ENCODE results near the gene FBXO9. TPM values are rescaled to one million over a fixed set of nuclear protein-coding genes. Genes with fewer than 3 reads are reported as not detected.

Gene FBXO9
- total RNA-seq, 1 donor from 2014 or later = 61.4 TPM

- intact Hi-C loops (cut with DNase I) = no loop called here
- H3K27ac ChIP-seq = no peak overlapping the region
- no peaks in the 10 kb centered on the region for H3K27me3 ChIP-seq
- H3K4me3 ChIP-seq = no peak overlapping the region
- peaks cover 0 to 5% of the 10 kb centered on the region in 2 donors for H3K36me3 ChIP-seq
- H3K4me1 ChIP-seq = no peaks in the 10 kb centered on the region
- TF ChIP-seq POLR2A (IDR thresholded peaks at IDR 0.05) = no peak
- TF ChIP-seq POLR2AphosphoS5 (IDR thresholded peaks at IDR 0.05; ENCODE audit: insufficient read depth in 1 of 2, low read depth in 1 of 2) = no peak
- no peak for TF ChIP-seq CTCF (IDR thresholded peaks at IDR 0.05)
- H3K9me3 ChIP-seq = no peaks in the 10 kb centered on the region
- DNase-seq (ENCODE audit: extremely low spot score in 2 of 2) = no peak
Observed at GRCh38 chr6:53107091-53107490, 41.9 kb downstream of the FBXO9 start.

- intact Hi-C loops (cut with DNase I) = no loop called here
- H3K4me3 ChIP-seq = no peak overlapping the region
- peaks cover 8% of the 10 kb centered on the region for H3K4me1 ChIP-seq
- DNase-seq (ENCODE audit: extremely low spot score in 2 of 2) = no peak
- H3K27me3 ChIP-seq = no peaks in the 10 kb centered on the region
- no peaks in the 10 kb centered on the region for H3K36me3 ChIP-seq
- no peaks in the 10 kb centered on the region for H3K9me3 ChIP-seq
- H3K27ac ChIP-seq = no peak overlapping the region
- TF ChIP-seq POLR2AphosphoS5 (IDR thresholded peaks at IDR 0.05; ENCODE audit: insufficient read depth in 1 of 2, low read depth in 1 of 2) (no peak), CTCF (IDR thresholded peaks at IDR 0.05) (no peak), POLR2A (IDR thresholded peaks at IDR 0.05) (no peak)
Observed at GRCh38 chr6:53109612-53110011, 44.4 kb downstream of the FBXO9 start.

DNA sequence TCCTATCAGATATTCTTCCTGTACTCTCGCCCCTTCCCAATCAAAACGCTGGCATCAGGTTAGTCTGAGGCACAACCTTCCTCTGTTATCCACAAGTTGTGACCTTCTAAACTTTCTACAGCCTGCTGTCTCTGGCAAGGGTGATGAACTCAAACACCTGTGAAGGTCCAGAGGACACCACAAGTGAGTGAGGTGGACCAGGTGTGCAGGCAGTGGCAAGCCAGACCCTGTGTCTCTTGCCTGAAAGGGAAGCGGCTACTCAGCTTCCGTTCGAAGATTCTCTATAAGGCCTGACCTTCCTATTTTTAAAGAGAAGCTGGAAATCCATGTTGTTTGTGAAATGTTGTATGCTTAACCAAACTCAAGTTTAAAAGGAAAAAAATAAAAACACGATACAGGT, 46.7 kb downstream of the FBXO9 start:
- no peaks in the 10 kb centered on the region for H3K36me3 ChIP-seq
- H3K4me1 ChIP-seq = peaks cover 8% of the 10 kb centered on the region
- no peak overlapping the region for H3K4me3 ChIP-seq
- no peaks in the 10 kb centered on the region for H3K27me3 ChIP-seq
- H3K27ac ChIP-seq = no peak overlapping the region
- no peaks in the 10 kb centered on the region for H3K9me3 ChIP-seq
- TF ChIP-seq POLR2A (IDR thresholded peaks at IDR 0.05) (no peak), CTCF (IDR thresholded peaks at IDR 0.05) (no peak), POLR2AphosphoS5 (IDR thresholded peaks at IDR 0.05; ENCODE audit: insufficient read depth in 1 of 2, low read depth in 1 of 2) (no peak)
- no peak for DNase-seq (ENCODE audit: extremely low spot score in 2 of 2)
- intact Hi-C loops (cut with DNase I) = no loop called here

- no peak for DNase-seq (ENCODE audit: extremely low spot score in 2 of 2)
- no peaks in the 10 kb centered on the region for H3K27me3 ChIP-seq
- no peak overlapping the region for H3K4me3 ChIP-seq
- no peak overlapping the region for H3K27ac ChIP-seq
- H3K36me3 ChIP-seq = no peaks in the 10 kb centered on the region
- H3K9me3 ChIP-seq = no peaks in the 10 kb centered on the region
- intact Hi-C loops (cut with DNase I) = no loop called here
- H3K4me1 ChIP-seq = peaks cover 8% of the 10 kb centered on the region
- no peak for TF ChIP-seq CTCF (IDR thresholded peaks at IDR 0.05)
- no peak for TF ChIP-seq POLR2AphosphoS5 (IDR thresholded peaks at IDR 0.05; ENCODE audit: insufficient read depth in 1 of 2, low read depth in 1 of 2)
- TF ChIP-seq POLR2A (IDR thresholded peaks at IDR 0.05) = no peak
Observed at GRCh38 chr6:53112404-53112803, 47.2 kb downstream of the FBXO9 start.

- intact Hi-C loops (cut with DNase I) = no loop called here
Observed at GRCh38 chr6:53112871-53113270, 47.7 kb downstream of the FBXO9 start.

More at GRCh38 chr6:53112871-53113270, 47.7 kb downstream of the FBXO9 start:
- no peaks in the 10 kb centered on the region for H3K27me3 ChIP-seq
- H3K4me1 ChIP-seq = peaks cover 8% of the 10 kb centered on the region
- no peak for TF ChIP-seq POLR2AphosphoS5 (IDR thresholded peaks at IDR 0.05; ENCODE audit: insufficient read depth in 1 of 2, low read depth in 1 of 2)
- TF ChIP-seq POLR2A (IDR thresholded peaks at IDR 0.05) = no peak
- TF ChIP-seq CTCF (IDR thresholded peaks at IDR 0.05) = no peak
- no peak overlapping the region for H3K27ac ChIP-seq
- H3K4me3 ChIP-seq = no peak overlapping the region
- H3K36me3 ChIP-seq = no peaks in the 10 kb centered on the region
- DNase-seq (ENCODE audit: extremely low spot score in 2 of 2) = no peak
- no peaks in the 10 kb centered on the region for H3K9me3 ChIP-seq
